ENCODE measurements around the gene MXRA5. TPM values are rescaled to one million over a fixed set of nuclear protein-coding genes. Genes with fewer than 3 reads are reported as not detected.
"Not testable (repeated sequence)": the region's sequence is repeated elsewhere in the genome, so short reads cannot be mapped to it uniquely, and the experiment has no call there.

The MXRA5 gene
- total RNA-seq, 1 donor from 2014 or later = 3.9 TPM

DNA sequence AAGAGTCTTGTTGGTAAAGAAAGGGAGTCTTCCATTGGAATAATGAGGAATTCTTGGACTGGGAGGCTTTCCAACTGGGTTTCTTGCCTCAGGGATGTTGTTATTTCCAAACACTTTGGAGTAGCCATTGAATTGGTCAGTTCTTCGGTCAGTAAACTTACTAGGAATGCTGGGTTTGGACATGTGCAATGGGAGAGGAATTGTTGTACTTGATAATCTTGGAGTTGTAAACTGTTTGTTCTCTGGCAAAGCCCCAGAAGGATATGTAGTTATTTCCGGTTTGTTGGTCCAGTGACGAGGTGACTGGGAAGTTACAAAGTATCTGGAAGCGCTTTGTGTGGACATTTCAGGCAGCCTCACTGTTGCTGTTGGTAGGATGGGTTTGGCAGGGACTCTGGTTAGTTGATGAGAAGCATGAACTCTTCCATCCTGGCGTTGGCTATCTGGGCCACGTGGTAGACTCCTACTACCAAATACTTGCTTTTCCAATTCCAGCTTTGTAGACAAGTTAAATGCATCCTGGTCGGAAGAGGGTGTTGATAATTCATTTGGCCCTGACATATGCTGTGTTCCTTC is 25.9 kb downstream of the MXRA5 start:
- no peak for ATAC-seq

DNA sequence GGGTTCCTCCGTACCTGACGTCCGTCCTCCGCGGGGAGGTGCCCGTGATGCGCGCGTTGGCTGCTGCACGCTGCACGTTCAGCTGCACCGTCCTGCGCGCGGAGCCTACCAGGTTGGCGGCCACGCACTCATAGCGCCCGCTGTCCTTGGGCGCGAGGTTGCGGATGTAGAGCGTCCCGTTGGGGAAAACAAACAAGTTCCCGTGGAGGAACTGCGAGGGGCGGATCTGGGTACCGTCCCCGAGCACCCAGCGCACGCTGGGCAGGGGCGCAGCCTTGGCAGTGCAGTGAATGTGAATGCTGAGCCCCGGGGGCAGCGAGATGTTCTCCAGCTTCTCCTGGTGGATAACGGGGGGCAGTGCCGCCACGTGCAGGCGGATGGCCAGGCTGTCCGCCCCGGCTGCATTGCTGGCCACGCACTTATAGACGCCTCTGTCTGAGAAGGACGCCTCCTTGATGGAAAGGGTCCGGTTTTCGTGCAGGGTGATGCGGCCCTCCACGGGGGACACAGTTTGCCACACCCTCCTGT is 29.2 kb downstream of the MXRA5 start:
- ATAC-seq = no peak

DNA sequence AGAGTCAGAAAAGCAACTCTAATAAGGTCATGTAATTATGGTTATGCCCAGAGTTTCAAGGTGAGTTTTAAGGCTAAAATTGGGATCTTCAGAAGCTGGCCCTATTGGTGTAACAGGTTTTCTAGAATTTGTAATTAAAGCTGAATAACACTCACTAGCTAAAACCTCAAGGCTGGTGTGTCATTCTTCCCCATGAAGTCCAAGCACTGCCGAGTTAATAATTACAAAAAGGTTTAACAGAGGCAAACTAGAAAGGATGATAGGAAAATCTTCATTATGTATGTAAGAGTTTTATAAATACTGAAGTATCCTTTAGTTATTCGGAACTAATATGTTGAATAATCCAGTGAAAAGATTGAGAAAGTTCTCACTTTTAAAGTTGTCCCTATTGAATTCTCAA is 34.3 kb downstream of the MXRA5 start:
- ATAC-seq = no peak

DNA sequence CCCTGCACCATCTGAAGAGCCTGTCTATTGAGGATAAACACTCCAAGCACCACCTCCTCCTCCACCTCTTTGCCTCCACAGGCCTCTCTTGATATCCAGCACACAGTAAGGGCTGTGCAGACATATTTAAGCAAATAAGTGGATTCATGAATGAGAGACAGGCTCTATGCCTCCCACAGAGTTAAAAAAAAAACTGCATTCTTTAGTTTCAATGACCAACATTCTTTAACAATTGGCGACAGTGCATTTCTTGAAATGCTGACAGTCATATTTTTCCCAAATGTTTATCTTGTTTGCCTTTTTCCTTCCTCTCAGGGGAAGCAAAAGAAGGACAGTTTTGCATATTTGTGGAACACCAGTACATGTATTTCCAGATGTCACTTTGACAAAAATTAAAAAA is 38.6 kb downstream of the MXRA5 start:
- no peak for ATAC-seq

DNA sequence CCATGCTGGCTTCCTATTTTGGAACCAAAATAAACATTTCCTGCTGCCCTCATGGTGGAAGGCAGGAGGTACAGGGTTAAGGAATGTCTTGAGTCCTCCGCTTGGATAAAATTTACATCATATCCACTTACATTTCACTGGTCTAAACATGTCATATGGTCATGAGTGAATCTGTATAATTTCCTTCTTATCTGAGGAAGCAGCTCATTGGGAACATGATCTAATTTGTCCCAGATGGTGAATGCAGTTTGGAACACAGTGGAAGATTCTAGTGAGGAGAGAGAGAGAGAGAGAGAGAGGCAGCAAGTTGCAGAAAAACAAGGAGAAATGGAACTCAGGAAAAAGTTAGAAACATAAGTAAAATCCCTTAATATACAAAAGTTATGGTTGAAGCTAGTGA is 46.8 kb downstream of the MXRA5 start:
- ATAC-seq = no peak

DNA sequence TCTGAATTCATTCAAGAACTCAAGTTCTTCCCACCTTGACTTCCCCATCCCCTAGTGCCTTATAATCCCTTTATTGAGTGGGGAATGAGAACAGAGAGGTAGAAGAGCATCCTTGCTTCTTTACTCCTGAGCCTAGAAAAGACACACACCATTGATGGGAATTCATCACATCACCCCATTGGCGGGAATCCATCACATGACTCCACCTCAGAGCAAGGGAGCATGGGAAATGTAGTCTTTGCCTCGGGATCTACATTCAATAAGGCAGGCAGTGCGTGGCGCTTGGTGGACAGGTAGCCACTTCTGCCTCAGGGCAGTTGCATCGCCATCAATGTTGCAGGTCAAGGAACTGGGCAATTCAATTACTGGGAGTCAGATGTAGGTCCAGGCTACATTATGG is 50.7 kb downstream of the MXRA5 start:
- ATAC-seq = no peak

DNA sequence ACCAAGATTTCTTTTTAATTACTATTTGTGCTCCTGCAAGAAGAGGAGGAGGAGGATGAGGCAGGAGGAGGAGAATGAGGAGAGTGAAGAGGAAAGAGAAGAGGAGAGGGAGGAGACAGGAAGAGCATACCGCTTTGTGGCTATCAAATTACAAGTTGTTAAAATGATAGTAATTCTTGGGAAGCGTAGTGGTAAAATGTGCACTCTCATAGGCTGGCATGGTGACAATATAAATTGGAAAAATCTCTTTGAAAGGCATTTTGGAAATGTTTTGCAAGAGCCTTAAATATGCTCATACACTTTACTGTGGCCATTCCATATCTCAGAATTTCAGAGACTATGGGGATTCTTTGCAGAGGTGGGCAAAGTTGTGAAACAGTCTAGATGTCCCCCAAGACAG is 53.2 kb downstream of the MXRA5 start:
- ATAC-seq = no peak

DNA sequence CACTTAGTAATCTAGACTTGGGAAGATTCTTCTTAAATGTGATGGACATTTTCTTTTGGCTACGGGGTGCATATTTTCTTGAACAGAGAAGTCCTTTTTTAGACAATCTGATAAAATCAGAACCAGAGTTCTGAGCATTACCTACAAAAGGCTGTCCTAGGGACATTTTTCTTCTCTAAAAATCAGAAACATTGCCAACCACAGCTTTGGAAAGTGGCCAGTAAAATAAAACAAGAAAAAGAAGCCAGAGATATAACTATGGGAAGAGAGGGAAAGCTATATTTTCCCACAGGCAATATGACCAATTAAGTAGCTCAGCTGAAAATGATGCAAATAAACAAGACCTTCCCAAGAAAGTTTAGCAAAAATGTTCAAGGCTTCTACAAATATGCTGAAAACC is 55.9 kb downstream of the MXRA5 start:
- no peak for ATAC-seq

DNA sequence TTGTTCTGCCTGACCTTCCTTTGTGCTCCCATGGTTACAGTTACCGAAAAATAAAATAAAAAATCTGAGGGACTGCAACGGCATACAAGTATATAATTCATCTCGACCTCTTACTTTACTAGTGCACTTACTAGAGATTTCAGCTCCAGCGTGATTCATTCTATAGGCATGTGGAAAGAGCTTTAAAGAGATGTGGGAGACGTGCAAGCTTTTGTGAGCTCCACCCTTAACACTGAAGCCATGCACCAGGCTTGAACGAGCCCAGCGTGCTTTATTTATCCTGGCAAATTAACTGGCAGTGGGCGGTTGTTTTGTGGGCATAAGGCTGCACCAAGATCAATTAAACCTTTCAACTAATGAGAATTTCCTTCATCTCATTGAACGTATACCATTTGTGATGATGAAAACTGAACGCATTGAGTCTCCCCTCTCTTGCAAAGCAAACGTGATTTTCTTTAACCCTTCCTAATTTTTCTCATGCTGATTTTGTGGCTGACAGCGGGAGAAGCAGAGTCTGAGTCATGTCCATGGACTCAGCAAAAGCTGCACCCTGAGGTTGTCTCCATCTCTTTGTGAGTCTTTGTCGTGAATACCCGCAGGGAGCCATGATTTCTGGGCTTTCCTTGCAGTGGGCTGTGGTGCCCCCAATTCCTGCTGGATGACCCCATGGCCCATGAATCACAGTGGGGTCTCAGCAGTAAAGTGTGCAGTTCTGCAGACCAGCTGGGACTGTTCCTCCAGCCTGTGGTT is 60.1 kb downstream of the MXRA5 start:
- peak; percentile 86 for ATAC-seq

DNA sequence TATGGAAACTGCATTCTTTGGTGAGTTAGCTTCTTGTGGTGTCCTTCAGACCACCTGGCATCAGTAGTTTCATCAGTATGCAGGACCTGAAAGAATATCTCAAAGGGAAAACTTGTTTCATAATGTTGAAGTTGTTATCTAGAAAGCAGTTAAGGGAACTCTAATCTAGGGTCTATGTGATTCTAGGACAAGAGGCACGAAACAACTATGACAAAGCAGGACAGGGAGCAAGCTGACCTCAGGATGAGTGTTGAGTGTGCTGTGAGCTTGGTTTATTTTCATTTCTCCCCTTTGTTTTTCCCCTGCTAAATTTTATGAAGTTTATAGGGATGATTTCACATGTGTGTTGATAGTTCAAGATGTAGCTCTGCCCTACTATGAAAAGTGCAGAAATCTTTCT is 65.7 kb downstream of the MXRA5 start:
- no peak for ATAC-seq

DNA sequence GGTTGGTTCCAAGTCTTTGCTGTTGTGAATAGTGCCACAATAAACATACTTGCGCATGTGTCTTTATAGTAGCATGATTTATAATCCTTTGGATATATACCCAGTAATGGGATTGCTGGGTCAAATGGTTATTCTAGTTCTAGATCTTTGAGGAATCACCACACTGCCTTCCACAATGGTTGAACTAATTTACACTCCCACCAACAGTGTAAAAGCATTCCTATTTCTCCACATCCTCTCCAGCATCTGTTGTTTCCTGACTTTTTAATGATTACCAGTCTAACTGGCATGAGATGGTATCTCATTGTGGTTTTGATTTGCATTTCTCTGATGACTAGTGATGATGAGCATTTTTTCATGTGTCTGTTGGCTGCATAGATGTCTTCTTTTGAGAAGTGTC is 72.8 kb downstream of the MXRA5 start:
- not testable (repeated sequence) for ATAC-seq

DNA sequence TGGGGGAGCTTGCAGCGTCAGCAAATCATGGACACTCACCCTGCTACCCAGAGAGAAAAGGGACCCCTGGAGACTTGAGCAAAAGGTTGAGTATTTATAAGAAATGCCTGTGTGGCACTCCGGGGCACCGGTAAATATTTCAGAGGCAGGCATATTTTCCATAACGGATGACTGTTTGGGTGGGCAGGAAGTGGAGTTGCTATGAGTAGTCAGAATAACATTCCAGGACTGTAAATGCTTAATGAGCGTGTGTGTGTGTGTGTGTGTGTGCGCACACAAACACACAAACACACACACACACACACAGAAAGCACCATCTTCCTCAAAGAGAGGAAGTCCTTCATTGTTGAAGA is 74.6 kb downstream of the MXRA5 start:
- peak; percentile 42 for ATAC-seq

DNA sequence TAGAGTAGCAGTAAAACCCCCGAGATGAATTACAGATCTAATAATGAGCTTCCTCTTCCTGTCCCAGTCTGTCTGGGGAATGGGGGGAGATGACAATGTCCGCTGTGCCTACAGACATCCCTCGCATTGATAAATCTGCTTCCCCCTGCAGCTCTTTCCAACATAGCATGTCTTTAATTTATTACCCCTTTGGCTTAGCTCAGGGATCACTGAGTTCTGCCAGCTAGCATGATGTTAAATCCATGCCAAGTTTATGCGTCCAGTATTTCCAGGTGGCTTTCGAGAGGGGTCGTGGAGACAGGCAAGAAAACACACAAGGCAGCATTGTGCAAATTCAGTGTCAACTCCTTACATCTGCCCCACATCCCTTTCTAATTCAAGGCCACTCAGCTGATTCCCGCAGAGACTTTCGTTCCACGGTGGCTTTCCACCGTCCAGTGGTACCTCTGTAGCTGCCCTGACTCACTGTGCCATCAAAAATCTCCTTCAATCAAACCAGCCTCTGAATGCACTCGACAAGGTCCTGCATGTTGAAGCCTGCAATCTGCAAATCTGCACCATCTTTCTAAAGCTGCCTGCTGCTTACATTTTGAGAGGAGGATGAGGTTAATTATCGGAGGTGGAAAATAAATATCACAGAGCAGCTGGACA is 75.1 kb downstream of the MXRA5 start:
- no peak for ATAC-seq

DNA sequence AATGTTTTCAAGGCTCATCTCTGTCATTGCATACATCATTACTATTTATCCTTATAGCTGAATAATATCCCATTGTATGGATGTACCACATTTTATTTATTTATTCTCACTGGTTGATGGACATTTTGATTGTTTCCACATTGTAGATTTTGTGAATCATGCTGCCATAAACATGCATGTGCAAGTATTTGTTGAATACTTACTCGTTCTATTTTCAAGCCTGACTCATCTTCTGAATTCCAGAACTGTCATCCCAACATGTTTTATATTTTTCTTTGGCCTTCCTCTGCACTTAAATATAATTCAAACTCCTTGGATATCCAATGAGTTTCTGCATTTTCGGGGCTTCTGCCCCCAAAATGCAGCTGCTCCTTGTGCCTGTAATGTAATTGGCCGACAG is 77.6 kb downstream of the MXRA5 start:
- ATAC-seq = peak; percentile 58

DNA sequence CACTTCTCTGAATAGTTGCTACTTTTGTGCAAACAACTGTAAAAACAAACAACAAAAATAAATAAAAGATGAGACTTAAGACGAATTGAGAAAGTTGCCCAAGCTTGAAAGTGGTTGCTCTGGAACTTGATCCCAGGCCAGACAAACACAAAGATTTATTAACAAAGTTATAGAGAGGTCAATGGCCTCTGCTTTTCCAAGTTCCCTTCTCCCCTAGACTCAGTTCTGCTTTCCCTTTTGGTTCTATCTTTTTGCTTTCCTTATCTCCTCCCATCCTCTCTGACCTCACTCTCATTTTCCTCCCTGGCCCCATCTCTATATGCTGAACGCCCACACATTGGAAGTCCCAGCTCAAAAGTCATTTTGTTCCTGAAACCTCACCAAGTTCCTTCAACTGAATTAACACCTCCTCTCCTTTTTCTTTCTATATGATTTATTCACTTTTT is 82.7 kb downstream of the MXRA5 start:
- no peak for ATAC-seq

DNA sequence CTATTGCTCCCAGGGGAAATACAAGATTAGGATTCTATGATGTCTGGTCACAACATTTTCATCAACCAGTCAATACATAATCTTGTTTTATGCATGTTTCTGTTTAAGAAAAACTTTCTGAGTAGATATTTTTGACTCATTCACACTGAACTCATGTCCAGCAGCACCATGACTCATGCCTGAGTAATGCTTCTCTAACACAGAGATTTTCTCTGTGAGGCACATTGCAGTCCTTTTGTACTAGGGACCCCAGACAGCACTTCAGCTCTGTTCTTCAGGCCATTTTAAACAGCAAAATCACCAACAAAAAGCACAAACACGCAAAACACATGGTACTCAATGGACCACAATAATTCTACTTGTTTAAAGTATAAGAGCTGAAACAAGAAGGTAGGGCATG is 83.6 kb downstream of the MXRA5 start:
- ATAC-seq = peak; percentile 42

Data from esophagus mucosa (tissue), 1 donor.